Cerebellar nuclear complex (tissue), 1 donor: ENCODE data around the gene UBE2R2.
"Not testable (repeated sequence)": the region's sequence is repeated elsewhere in the genome, so short reads cannot be mapped to it uniquely, and the experiment has no call there.

Experiments used
- DNase-seq, 2 experiments: peaks; one replicate each; lab custom pipeline; 2025; lab: John Stamatoyannopoulos, UW

Gene UBE2R2, protein sequence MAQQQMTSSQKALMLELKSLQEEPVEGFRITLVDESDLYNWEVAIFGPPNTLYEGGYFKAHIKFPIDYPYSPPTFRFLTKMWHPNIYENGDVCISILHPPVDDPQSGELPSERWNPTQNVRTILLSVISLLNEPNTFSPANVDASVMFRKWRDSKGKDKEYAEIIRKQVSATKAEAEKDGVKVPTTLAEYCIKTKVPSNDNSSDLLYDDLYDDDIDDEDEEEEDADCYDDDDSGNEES

GRCh38 chr9:33816327-33817252 lies at the start of gene UBE2R2:
TSS of gene UBE2R2 (plus strand) at chr9:33817160. CDS start at chr9:33817758, 598 bp downstream.
- DNase-seq = peak; percentile 16 to 32

- DNase-seq = not testable (repeated sequence)
Measured at GRCh38 chr9:33770156-33770880, 46.6 kb upstream of the UBE2R2 start.

DNA sequence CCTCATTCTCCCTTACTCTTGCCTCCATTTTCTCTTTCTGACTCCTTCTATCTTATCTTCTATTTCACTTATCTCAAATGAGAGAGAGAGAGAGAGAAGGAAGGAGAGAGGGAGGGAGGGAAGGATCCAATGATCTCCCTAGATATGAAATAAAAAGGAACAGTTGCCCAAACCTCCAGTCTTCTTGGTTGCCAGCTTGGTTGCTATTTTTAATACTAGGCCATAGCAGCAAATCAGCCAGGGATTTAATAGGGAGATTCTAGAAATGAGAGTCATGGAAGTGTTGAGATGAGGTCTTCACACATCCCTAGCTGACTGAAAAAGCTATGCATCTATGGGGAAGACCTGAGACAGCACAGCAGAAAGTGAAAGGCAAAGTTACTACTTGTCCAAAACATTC lies 43.8 kb upstream of the UBE2R2 start:
- DNase-seq = not testable (repeated sequence)

DNA sequence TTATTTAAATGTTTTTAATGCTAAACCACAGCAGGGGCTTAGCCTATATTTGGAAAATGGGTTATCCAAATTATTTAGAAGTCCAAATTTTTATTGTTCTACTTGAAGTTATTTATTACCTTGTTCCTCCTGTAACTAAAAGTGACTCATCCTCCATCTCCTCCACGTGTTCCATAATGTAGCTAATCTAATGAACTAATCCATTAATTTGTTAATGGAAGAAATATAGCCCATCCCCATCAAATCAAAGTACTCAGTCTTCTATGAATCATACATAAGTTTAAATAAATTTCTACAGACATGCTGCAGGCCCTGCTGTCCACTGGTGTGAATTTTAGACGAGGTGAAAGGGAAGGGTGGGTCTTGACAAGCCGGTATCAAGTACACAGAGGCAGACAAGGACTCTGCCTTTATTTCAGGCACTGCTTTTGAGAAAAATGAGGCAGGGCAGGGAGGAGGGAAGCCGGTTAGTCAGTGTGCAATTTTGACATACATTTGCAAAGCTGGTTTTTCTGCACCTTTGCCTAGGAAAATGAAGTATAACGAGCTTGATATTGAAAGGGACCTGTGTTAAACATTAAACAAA lies 42.8 kb upstream of the UBE2R2 start:
- DNase-seq = not testable (repeated sequence)

DNA sequence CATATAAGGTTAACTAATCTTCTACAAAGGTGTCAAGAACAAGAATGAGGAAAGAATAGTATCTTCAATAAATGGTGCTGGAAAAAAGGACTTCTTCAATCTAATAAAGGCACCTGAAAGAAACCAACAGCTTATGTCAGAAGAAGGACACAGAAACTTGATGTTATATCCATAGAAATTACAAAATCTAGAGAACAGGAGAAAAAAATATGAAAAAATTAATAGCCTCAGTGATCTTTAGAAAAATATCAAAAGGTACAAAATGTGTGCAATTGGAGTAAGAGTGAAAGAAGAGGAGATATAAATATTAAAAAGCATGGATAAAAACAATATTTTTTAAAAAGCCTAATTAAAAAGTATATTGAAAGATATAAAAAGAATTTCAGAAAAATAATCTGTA lies 40.4 kb upstream of the UBE2R2 start:
- no peak for DNase-seq

DNA sequence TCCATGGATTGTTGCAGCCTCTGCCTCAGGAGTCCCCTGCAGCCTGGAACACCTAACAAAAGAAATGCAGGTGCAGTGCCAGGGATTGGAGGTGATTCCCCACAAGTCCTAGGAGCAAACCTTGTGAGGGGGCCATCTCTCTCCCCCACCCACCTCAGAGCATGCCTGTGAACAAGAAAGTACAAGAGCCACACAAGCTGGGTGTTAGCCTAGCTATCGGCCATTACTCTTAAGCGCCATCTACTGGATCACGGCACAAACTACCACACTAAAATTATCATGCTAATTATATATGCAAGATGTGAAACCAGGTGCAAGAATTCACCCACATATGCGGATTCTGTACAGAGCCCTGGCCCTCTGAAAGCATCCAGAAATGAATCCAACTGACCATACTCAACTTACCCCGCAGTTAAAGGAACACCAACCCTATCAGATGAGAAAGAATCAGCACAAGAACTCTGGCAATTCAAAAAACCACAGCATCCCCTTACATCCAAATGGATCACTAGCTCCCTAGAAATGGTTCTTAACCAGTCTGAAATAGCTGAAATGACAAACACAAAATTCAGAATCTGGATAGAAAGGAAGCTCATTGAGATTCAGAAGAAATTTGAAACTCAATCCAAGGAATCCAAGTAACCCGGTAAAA lies 38.1 kb upstream of the UBE2R2 start:
- DNase-seq = peak in 1 of 2 experiments; percentile 69

GRCh38 chr9:33780276-33780675 lies 36.7 kb upstream of the UBE2R2 start:
- DNase-seq = no peak

DNA sequence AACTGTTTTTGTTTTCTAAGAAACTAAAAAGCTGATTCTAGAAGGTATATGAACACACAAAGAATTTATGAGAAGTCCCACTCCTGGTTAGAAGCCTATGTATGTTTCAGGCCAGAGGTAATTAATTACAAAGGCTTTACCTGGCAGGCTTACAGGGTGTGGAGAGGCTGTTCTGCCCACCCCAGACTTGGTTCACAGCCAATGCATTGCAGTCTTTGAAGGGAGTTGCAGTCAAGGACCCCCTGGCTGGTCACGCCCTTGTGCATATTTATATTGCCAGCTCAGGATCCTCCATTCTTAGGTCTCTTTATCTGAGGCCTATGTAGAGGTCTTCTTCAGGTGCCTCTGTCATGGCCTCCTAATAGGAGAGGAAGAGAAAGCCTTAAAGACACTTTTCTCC lies 35.2 kb upstream of the UBE2R2 start:
- no peak for DNase-seq

GRCh38 chr9:33782395-33783152 lies 34.4 kb upstream of the UBE2R2 start:
- no peak for DNase-seq

- DNase-seq = no peak
Measured at GRCh38 chr9:33785914-33786313, 31.0 kb upstream of the UBE2R2 start.

GRCh38 chr9:33786681-33787080 lies 30.3 kb upstream of the UBE2R2 start:
- DNase-seq = no peak

DNA sequence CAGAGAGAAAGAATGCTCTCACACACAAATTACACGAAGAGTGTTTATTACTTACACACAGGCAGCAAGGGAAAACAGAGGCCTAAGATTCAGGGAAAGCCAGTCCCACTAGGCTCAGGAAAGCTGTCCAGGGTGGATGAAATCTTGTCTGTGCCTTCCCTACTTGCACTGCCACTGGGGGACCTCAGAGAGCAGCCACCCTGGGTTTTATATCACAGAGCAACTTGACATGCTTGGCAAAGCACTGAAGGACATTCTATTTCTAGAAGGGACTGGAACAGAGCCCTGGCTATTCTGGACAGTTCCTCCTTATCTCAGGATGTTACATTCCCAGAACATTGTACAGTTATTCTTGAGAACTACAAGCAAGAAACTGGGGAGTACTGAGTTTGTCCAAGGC lies 29.1 kb upstream of the UBE2R2 start:
- no peak for DNase-seq

DNA sequence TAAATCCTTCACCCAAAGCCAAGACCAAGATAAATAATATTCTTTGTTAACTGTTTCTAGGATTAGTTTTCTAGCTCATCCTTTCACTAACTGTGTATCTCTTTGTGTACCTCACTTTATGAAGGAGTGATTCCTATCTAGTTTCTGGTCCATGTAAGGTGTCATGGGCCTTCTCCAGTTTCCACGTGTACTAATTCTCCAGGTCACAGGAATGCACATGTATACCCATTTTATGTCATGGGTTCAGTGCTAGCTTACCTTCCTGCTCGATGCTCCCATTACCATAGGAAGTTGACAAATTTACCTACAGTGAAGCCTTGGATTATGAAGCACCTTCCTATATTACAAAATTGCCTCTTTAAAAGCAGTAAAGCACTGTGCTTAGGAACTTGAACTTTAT lies 27.5 kb upstream of the UBE2R2 start:
- not testable (repeated sequence) for DNase-seq

GRCh38 chr9:33791117-33791516 lies 25.8 kb upstream of the UBE2R2 start:
- DNase-seq = no peak

GRCh38 chr9:33793496-33793895 lies 23.5 kb upstream of the UBE2R2 start:
- not testable (repeated sequence) for DNase-seq

DNA sequence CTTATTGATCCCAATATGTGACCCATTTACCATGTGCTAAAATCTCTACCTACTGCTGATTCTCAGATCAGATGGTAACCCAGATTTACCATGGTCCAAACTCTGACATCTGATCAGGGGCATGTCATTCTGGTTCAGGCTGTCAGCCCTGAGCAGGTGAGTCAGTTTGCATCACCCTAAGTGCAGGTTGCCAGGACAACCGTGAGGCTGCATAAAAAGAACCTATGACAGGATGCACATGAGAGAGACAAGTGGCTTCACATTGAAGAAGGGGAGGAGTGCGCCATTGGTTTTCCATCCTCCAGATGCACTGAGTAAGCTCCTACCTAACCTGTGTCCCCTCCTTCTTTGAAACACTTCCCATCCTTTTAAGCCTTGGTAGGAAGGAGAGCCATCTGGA lies 22.4 kb upstream of the UBE2R2 start:
- DNase-seq = no peak

DNA sequence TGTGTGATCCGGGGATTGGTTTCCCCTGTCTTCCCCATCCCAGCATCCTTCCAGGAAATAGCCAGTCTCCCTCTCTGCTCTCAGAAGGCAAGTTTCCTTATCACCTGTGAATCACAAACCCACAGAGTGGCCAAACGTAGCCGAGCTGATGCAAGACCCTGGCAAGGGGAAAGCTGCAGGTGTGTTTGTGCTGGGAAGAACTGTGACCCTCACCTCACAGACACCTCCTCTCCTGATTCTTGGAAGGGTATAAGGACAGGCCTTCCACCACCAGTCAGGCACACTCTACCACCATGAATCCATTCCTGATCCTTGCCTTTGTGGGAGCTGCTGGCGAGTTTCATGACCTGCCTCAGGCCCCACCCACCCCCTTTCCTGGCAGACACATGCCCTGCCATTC lies 21.7 kb upstream of the UBE2R2 start, which contains the start of gene PRSS3:
PRSS3 (plus strand) TSS at position 281 of the 400 bp plus-strand sequence; CDS start at position 294, 13 bp downstream.
- no peak for DNase-seq

- no peak for DNase-seq
Measured at GRCh38 chr9:33795819-33796218, 21.1 kb upstream of the UBE2R2 start.

- DNase-seq = not testable (repeated sequence)
Measured at GRCh38 chr9:33796679-33797078, 20.3 kb upstream of the UBE2R2 start.

- DNase-seq = no peak
Measured at GRCh38 chr9:33797837-33798236, 19.1 kb upstream of the UBE2R2 start.

DNA sequence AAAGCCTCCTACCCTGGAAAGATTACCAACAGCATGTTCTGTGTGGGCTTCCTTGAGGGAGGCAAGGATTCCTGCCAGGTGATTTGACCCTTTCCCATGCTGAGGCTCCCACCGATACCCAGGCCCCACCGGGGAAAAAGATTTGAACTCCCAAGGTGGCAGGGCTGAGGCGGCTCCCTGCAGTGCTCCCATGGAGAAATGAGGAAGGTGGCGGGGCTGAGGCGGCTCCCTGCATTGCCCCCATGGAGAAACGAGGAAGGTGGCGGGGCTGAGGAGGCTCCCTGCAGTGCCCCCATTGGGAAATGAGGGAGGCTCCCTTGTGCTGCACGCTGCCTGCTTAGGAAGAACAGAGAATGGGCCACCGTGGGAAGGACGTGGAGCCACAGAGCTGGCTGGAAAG lies 18.4 kb upstream of the UBE2R2 start:
- DNase-seq = no peak
